ENCODE measurements around the gene WNT16.

Gene WNT16

DNA sequence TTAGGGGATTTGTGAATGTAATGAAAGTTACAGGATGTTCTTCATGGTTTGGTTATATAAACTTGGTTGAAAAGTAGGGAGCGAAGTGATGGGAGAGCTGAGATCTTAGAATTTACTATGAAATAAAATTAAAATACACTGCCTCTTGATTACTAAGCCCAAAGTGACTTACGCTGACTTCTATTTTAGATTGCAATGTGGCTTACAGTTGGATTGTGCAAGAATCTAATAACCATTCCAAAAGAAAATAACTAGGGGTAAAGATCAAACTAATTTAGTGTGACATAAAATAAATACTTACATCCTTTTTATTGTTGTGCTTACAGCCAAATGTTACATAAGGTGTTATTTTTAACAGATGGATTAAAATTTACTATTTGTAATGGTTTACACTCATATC lies 15.3 kb downstream of the WNT16 start:
- DNase-seq (ENCODE audit: low read depth in 2 of 2): no peak

DNA sequence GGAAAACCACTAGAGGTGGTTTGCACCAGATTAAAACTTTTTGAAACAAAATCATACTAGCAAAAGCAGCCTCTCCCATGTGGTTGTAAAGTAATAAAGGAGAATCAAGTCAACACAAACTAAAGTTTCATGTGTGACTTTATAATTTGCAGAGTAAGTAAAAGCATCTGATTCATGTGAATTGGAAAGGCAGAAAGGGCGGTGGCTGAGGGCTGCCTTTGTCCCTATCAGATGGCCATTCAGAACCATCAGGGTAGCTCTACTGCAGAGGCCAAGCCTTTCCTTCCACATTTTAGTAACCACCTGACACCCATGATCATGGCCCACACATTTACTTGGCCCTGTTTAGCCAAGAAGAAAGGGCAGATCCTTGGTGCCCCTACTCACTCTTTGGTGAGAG lies 15.7 kb downstream of the WNT16 start:
- no peak for DNase-seq (ENCODE audit: low read depth in 2 of 2)

DNA sequence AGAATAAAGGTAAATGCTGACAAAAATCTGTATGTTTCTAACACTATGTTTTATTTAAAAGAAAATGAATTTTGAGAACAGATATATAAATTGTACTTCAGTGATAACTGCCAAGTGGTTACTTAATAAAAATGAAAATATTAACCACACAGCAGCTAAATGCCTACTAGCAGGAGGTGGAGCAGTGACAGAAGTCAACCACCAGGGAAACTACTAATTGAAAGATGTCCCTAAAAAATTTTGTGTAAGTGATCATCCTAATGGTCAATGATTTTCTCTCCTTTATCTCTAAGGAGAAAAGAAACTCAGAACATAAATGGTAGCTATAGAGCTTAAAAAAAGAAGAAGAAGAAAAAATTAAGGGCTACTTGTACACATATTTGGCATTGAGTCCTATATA lies 22.9 kb downstream of the WNT16 start:
- DNase-seq (ENCODE audit: low read depth in 2 of 2): no peak

DNA sequence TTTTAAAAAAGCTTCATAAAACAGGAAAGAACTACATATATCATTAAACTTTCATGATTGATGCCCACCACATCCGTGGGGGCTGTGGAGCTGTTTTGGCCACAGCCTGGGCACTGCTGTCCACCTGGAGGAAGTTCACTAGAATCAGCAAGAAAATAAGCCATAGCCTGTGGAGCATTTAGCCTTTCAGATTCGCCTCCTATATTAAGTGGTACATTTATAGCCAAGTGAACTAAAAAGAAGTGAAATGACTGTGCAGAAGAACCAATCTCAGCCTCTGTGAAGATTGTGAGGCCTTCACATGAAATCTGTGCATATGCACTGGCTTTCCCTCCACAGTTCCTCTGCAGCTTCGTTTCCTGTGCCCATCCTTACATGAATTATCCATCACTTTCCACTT lies 23.5 kb downstream of the WNT16 start:
- no peak for DNase-seq (ENCODE audit: low read depth in 2 of 2)

DNA sequence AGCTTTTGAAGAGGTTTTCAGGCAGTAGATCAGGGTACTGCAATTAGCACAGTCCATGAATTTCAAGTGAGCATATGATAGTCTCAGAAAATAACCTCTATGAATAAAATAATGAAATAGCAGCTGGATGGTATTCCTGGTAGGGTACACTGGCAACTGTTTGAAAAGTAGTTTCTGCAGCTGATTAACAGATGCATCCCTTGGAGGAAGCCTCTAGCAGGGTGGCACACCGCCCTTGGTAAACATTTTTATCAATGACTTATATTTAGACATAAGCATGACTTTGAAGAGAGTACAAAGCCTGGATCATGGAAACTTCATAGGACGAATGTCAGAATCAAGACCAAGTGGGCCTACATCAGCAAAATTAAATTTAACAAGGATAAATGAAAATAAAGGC lies 26.8 kb downstream of the WNT16 start:
- DNase-seq (ENCODE audit: low read depth in 2 of 2): no peak

DNA sequence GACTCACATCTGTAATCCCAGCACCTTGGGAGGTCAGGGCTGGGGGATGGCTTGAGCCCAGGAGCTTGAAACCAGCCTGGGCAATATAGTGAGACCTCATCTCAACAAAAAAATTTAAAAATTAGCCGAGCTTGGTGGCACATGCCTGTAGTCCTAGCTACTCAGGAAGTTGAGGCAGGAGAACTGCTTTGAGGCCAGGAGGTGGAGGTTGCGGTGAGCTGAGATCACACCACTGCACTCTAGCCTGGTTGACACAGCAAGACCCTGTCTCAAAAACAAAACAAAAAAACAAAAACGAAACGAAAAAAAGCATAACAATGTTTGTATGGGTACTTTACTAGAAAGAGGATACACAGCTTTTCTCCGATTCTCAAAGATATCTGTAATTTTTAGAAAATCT lies 31.8 kb downstream of the WNT16 start:
- no peak for DNase-seq (ENCODE audit: low read depth in 2 of 2)

DNA sequence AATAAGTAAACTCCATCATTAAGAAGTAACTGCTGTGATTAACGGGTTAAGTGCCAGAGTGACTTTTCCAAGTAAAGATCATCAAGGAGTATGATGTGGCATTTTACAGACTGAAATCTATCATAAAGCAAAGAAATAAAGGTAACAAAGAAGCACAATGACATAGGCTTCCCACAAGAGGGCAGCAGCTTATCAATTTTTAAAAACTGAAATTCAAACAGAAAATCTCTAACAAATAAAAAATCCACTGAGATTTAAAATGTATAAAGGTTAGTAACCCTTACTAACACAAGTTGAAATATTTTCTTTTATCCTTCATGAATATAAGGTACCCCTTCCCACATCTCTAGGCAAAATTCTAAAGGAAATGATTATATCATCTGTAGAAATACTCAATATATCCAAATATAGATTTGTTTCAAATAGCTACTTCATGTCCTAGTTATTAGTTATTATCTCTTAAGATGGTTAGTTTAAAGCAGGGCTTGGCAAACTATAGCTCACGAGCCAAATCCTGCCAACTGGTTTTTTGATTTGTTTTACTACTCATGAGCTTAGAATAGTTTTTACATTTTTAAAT lies 38.1 kb downstream of the WNT16 start:
- DNase-seq (ENCODE audit: low read depth in 2 of 2): no peak

DNA sequence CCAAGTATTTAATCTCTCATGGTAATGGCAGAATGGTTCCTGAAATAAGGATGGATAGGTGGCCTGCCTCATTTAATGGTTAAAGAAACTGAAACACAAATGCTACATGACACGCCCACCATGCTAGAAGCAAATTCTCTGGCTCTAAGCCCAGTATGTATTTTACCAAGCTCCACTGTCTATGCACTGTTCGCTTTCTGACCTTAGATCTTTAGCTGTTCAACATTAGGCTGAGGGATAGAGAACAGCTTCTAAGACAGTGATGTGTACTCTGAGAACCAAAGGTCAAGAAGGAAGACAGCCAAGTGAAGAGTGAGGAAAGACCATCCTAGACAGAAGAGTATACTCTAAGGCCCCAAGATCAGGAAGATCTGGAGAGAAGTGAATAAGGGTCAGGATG lies 40.7 kb downstream of the WNT16 start:
- DNase-seq (ENCODE audit: low read depth in 2 of 2): no peak

DNA sequence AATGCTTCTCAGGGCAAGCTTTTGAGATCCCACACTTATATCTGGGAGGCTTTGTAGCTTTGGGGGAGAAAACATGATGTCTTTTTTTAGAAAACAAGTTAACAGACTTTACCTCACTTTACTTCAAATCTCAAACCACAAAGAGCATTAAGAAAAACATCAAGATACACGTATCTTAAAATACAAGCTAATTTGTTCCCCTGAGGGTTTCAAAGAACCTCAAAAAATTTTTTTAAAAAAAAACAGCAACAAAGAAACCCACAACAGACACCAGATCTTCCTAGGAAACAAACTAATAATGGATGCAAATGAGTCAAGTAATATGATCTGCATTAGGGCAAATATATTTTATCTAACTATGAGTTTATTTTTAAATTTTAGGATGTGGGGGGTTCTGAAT lies 42.6 kb downstream of the WNT16 start:
- no peak for DNase-seq (ENCODE audit: low read depth in 2 of 2)

DNA sequence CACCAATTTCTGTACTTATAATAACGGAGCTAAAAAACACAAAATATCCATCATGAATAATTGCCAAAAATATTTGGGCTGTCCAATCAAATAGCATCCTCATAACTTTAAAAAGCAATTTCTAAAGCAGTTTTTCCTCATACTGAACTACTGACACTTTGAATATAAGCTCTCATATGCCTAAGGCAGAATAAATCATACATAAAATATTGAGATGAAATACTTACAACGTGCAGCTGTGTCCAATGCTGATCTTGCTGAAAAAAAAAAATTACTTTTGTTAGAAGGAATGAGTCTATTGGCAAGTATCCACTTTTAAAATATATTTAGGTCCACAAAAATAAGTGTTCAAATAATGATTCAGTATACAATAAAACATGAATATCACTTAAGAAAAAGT lies 43.1 kb downstream of the WNT16 start:
- no peak for DNase-seq (ENCODE audit: low read depth in 2 of 2)

DNA sequence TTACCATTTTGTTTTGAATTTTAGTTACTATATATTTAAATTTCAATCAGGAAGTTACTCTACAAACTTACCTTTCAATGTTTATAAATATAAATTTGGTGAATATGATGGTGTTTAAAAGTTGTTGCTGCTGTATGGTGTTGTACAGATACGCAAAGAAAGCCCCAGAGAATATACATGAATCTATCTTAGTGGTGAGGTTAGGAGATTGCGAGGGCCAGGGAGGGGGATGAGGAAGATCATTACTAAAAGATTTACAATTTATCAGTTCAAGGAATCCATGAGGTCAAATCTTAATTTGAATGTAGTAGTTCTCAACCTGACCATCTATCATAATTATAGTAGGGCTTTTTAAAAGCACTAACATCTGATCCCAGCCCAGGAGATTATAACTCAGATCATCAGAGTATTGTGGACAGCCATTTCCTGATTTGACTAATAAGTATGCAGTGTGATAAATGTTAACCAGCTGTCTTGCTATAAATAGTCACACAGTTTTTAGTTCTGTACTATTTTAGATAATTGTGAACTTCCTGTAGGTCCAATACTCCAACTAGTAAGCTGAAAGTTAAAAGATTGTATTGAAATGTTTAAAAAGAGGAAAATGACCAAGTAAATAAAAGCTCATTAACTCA lies 43.7 kb downstream of the WNT16 start:
- no peak for DNase-seq (ENCODE audit: low read depth in 2 of 2)

DNA sequence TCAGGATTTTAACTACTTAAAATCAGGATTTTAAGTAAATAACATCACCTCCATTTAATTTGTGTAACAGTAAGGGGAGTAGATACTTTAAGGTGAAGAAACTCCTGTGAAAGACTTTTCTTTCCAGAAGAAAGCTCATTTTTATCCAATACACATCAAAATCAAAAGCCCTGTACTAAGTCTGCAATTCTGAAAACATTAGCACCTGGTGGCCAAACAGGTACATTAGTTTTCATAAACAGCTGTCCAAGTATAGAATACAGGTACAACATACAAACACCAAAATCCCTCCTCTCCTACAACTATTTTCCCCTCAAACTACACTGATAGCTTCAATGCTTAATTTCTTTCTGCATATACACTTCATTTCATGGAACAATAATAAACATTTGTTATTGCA lies 44.4 kb downstream of the WNT16 start:
- DNase-seq (ENCODE audit: low read depth in 2 of 2): no peak

DNA sequence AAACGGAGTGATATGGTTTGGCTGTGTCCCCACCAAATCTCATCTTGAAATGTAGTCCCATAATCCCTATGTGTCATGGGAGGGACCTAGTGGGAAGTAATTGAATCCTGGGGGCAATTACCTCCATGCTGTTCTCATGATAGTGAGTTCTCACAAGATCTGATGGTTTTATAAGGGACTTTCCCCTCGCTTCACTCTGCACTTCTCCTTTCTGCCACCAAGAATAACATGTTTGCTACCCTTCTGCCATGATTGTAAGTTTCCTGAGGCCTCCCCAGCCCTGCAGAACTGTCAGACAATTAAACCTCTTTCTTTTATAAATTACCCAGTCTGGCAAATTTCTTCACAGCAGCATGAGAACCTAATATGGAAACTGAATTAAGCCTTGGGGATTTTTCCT lies 48.2 kb downstream of the WNT16 start:
- DNase-seq (ENCODE audit: low read depth in 2 of 2): no peak

DNA sequence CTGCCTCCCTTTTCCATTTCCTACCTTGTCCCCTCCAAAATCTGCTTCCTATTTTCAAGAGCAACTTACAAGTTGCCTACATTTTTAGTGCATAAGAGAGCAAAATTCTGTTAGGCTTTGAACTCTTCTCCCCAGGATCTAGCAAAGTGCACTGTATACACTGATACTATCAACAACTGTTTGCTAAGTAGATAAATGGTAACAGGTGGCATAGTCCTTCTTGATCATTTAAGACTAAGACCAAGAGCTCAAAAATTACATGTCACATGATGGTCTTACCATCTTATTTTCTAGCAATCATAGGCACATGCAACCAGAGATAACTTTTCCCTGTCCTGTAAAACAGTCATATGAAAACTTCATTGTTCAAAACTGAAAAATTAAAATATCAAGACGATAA lies 51.1 kb downstream of the WNT16 start:
- no peak for DNase-seq (ENCODE audit: low read depth in 2 of 2)

DNA sequence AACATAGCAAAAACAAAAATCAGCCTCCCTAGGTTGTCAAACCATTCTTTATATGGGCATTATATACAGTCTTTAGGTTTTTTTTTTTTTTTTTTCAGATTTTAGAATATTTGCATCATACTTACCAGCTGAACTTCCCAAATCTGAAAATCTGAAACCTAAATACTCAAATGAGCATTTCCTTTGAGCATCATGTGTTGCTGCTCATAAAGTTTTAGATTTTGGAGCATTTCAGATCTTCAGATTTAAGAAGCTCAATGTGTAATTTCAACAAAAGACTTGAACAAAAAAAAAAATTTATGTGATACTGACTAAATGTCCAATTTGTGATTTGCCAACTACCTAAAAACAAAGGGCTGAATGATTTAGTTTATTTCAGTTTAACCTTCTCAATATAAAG lies 53.7 kb downstream of the WNT16 start:
- DNase-seq (ENCODE audit: low read depth in 2 of 2): no peak

DNA sequence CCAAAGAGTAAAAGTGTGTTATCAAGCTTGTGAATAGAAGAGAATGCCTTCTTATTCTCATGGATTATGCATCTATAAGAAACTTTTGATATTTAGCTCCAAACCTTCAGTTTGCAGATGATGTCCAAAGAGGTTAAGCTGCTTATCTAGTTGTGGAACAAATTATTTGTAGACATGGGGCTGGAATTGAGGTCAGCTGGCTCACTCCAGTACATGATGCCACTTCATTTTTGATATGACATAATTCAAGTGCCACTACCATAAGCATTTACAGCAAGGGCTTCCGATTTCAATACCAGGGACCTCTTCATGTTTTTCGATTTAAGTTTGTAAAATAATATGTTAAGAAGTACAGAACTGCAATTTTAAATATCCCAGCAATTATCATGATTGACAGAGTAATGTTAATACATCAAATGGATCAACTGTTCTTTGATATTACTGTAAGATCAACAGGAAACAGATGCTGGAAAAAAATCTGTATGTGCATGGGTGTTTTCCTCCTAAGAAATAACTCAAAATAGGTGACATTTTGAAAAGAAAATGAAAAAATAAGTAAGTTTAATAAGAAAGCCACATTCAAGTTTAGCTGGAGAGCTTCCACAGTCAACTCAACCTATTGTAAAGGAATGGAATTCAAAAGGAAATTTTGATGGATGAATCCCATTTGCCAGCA lies 54.6 kb downstream of the WNT16 start:
- DNase-seq (ENCODE audit: low read depth in 2 of 2): no peak

DNA sequence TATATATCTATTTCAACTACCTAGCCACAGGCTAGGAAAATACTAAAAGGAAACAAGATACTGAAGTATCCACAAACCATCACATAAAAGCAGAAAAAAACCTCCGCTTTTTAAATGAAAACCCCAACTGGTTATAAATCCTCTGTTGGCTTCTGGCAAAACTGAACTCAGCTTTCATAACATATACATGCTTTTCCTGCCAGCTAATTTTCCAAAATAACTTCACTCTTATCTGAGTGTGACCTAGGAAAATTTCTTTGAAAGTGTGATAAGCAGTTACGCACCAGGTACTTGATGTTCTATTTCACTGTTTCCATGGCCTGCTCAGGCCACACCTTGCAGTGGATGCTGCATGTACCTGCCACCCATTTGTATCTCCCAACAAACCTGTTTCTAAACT lies 55.5 kb downstream of the WNT16 start:
- DNase-seq (ENCODE audit: low read depth in 2 of 2): no peak

DNA sequence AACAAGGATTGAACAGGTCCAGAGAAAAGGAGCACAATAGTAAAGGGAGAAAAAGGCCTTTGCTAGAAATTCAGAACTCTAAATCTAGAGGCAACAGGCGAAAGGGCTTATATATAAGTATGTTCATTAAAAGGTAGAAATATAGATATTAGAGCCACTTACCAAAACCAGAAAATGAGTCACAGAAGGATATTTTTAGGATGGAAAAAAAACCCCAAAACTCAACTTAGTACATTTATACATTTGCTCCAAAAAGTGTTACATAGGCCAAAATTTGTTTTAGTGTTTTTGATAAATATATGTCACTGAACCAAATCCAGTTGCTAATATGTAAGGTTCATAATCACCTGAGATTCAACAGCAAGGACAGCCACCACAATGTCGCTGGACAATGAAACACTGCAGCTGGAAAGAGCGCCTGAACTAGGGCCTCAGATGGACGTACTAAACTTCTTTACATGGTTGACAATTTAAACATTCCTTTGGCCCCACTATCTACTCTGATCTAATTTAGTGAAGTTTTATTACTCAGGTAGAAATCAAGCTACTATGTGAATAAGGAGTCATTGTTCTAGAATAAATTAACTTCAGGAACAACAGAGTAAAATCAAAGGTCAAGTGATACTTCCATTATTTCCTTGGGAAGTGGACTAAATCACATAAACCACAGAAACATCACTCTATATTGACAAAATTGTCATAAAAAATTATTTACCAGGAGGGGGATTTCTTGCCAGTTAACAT lies 56.4 kb downstream of the WNT16 start:
- DNase-seq (ENCODE audit: low read depth in 2 of 2): no peak

DNA sequence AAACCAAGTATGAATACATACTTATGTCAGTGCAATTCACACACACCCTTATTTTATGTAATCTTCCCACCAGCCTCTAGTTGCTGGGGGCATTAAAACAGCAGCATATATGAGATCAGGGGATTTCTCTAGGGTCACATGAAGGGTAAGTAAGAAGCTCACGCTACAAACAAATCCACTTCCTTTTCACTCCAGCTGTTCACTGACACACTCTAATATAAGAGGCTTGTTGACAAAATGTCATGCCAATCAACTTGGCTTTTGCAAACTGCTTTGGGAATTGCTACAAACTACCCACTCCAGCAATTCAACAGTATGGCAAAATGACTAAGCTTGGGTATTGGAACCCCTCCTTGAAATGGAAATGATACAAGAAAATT lies 57.0 kb downstream of the WNT16 start:
- DNase-seq (ENCODE audit: low read depth in 2 of 2): no peak

DNA sequence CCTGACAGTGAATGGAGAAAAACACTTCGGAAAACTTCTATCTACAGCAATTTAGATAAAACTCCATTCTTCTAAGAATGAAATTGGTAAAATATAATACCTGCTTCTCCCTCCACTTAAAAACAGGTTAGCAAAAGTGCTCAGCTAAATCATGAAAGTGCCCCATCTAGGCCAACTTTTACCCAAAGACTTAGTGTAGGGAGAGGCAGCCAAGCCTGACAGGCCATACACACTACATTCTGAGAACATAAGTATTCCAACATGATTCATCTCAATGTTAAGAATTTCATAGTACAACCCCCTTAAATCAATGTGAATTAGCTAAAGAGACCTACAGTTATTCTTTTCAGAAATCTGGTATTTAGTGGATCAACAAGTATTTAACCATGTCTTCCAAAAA lies 60.1 kb downstream of the WNT16 start:
- DNase-seq (ENCODE audit: low read depth in 2 of 2): no peak

DNA sequence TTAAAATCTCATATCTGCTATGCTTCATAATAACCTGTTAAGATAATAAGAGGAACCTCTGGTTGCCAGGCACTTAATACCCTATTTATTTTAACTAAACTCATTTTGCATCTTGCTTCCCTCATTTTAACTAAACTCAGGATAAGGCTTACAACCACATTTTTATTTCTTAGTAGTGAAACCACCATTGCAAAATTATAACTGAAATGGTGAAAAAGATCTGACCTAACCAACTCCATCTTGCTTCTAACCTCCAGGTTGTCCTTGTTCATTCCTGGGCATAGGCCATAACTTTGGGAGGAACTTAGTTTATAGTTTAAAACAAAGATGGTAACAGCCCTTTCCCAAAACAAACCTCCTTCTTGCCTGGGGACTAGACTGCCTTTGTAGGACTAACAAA lies 61.3 kb downstream of the WNT16 start:
- no peak for DNase-seq (ENCODE audit: low read depth in 2 of 2)

DNA sequence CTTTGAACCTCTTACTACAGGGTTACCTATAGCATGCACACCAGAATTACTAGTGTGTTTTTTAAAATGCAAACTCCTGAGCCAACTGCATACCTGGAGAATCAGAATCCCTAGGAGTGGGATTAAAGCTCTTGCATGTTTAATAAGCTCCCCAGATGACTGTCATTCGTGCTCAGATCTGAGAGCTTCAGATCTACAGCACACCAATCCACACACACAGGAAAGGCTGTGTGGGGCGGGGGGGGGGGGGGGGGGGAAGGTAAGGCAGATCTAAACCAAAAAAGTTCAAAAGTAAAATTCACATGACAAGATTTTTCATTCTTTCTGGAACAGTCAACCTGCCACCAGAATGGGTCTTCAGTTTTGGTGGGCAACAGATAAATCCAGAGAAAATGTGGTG lies 61.8 kb downstream of the WNT16 start:
- DNase-seq (ENCODE audit: low read depth in 2 of 2): no peak

Data from stimulated activated CD4-positive, alpha-beta T cell treated with anti-CD3 and anti-CD28 coated beads, Interleukin-12 subunit alpha, Interleukin-12 subunit beta, amount 100 ng/mL, for 24 hours (primary cell).